WTC11 (cell line): Measurements from ENCODE around the gene SPATA31A6.
"Not testable (repeated sequence)": the region's sequence is repeated elsewhere in the genome, so short reads cannot be mapped to it uniquely, and the experiment has no call there.

Experiments used
- NR3C1 ChIP-seq: sonication (generic); formaldehyde crosslinking; conservative IDR thresholded peaks from 2 replicates; pipeline ENCODE4 v1.8.1; 2023; ENCODE audit warnings: low read depth, mild to moderate bottlenecking, missing genetic modification reagents
- TF ChIP-seq, protein P1 (sequence below): fragments of 200-600 bp; IDR thresholded peaks from 2 replicates; pipeline ENCODE4 v1.8.0; 2022; ENCODE audit warnings: antibody characterized with exemption
- TF ChIP-seq, protein P2 (sequence below): sonication (generic); formaldehyde crosslinking; IDR thresholded peaks from 2 replicates; pipeline ENCODE4 v1.8.0; 2022; ENCODE audit warnings: mild to moderate bottlenecking, missing genetic modification reagents

DNA sequence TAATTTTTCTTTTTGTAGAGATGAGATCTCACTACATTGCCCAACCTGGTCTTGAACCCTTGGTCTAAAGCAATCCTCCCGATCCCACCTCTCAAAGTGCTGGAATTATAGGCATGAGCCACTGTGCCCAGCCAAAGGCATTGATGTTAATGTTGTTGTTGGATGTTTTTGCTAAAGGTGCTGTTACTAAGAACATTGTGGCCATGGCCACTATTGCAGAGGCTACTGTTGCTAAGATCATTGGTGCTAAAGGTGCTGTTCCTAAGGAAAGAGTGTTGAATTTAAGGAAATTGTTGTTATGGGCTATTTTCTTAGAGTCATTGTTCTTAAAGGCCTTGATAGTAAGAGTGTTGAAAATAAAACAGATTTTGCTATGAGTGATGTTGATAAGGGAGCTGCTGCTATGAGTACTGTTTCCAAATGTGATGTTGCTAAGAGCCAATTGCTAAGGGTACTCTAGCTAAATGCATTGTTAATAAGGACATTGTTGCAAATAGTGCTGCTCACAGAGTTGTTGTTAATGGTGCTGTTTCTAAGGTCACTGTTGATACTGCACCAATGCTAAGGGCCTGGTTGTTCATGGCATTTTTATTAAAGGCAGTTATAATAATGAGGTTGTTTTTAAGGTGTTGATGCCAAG is 52.0 kb downstream of the SPATA31A6 start:
- TF ChIP-seq NR3C1 (CRISPR knock-in tag), result not testable (repeated sequence)
- TF ChIP-seq, protein P1, sequence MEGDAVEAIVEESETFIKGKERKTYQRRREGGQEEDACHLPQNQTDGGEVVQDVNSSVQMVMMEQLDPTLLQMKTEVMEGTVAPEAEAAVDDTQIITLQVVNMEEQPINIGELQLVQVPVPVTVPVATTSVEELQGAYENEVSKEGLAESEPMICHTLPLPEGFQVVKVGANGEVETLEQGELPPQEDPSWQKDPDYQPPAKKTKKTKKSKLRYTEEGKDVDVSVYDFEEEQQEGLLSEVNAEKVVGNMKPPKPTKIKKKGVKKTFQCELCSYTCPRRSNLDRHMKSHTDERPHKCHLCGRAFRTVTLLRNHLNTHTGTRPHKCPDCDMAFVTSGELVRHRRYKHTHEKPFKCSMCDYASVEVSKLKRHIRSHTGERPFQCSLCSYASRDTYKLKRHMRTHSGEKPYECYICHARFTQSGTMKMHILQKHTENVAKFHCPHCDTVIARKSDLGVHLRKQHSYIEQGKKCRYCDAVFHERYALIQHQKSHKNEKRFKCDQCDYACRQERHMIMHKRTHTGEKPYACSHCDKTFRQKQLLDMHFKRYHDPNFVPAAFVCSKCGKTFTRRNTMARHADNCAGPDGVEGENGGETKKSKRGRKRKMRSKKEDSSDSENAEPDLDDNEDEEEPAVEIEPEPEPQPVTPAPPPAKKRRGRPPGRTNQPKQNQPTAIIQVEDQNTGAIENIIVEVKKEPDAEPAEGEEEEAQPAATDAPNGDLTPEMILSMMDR, result not testable (repeated sequence)
- TF ChIP-seq, protein P2, sequence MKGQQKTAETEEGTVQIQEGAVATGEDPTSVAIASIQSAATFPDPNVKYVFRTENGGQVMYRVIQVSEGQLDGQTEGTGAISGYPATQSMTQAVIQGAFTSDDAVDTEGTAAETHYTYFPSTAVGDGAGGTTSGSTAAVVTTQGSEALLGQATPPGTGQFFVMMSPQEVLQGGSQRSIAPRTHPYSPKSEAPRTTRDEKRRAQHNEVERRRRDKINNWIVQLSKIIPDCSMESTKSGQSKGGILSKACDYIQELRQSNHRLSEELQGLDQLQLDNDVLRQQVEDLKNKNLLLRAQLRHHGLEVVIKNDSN (CRISPR knock-in tag), result not testable (repeated sequence)
